ENCODE data around the gene TRAF2. TPM values are rescaled to one million over a fixed set of nuclear protein-coding genes. Genes with fewer than 3 reads are reported as not detected.

The TRAF2 gene
- total and polyA plus RNA-seq, 9 of the 15 experiments (the other 6 are each of a cell fraction or from before 2014, with no cell fraction given): 0.24 to 45.2 (median 18.0) TPM

DNA sequence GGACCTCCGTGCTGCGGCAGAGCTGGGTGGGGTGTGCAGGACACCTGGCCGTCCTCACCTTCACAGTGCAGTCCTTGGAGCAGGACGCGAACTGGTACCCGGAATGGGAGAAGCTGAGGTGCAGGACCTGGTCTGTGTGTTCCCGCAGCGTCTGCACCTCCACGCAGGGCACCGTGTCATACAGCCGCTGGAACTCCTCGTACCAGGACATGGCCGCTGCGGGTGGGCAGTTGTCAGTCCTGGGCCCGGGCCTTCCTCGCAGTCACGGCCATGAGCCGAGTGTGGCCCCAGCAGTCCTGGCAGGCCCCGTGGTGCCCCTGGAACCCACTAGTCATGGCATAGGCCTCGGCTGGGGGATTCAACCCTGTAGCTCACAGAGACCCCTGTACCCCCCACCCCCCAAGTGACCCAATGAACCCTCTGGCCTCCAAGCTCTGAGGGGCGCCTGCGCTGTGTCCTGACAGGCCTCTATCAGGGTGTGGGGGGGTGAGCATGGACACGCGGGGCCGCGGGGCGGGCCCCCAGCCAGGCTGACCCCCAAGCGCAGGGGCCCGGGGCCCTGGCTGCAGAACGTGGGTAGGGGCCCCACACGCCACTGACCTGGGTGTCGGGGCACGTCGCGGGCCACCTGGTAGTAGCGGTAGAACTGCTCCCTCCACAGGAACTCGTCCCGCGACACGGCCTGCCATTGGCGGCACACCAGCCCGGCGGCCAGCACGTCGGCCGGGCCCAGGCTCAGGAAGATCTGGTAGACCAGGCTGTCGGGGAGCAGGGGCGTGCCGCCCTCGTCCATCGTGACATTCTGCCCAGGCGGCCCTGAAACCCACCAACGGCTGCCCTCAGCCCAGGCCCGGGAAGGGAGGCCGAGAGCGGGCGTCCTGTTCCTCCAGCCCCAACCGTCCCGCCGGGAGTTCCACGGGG, 57.2 kb downstream of the TRAF2 start (continued):
- TF ChIP-seq, protein P1, sequence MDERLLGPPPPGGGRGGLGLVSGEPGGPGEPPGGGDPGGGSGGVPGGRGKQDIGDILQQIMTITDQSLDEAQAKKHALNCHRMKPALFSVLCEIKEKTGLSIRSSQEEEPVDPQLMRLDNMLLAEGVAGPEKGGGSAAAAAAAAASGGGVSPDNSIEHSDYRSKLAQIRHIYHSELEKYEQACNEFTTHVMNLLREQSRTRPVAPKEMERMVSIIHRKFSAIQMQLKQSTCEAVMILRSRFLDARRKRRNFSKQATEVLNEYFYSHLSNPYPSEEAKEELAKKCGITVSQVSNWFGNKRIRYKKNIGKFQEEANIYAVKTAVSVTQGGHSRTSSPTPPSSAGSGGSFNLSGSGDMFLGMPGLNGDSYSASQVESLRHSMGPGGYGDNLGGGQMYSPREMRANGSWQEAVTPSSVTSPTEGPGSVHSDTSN (CRISPR knock-in tag; IDR thresholded peaks at IDR 0.05; ENCODE audit: low read depth): no peak
- TF ChIP-seq, protein P1 (tag; conservative IDR thresholded peaks at IDR 0.05; ENCODE audit: low read depth): no peak
- TF ChIP-seq ZSCAN32 (CRISPR knock-in tag; IDR thresholded peaks at IDR 0.05) (no peak), NR4A1 (CRISPR knock-in tag; IDR thresholded peaks at IDR 0.05) (no peak), NR4A1 (tag; IDR thresholded peaks at IDR 0.05) (no peak), ZNF174 (CRISPR knock-in tag; IDR thresholded peaks at IDR 0.05) (no peak), CBFA2T3 (IDR thresholded peaks at IDR 0.05) (no peak), YY1 (IDR thresholded peaks at IDR 0.05; ENCODE audit: borderline replicate concordance in 1 of 3, control insufficient read depth in 1 of 3, extremely low read depth in 1 of 3, insufficient read depth in 3 of 3, insufficient read length in 1 of 3, insufficient replicate concordance in 2 of 3, low read depth in 1 of 3, low read length in 2 of 3) (peak in 1 of 3 experiments; percentile 14), JUNB (CRISPR knock-in tag; conservative IDR thresholded peaks at IDR 0.05) (no peak), BHLHE40 (IDR thresholded peaks at IDR 0.05; ENCODE audit: low read length) (no peak)
- TF ChIP-seq, protein P2, sequence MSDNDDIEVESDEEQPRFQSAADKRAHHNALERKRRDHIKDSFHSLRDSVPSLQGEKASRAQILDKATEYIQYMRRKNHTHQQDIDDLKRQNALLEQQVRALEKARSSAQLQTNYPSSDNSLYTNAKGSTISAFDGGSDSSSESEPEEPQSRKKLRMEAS (CRISPR knock-in tag; IDR thresholded peaks at IDR 0.05): peak; percentile 37
- TF ChIP-seq, protein P3, sequence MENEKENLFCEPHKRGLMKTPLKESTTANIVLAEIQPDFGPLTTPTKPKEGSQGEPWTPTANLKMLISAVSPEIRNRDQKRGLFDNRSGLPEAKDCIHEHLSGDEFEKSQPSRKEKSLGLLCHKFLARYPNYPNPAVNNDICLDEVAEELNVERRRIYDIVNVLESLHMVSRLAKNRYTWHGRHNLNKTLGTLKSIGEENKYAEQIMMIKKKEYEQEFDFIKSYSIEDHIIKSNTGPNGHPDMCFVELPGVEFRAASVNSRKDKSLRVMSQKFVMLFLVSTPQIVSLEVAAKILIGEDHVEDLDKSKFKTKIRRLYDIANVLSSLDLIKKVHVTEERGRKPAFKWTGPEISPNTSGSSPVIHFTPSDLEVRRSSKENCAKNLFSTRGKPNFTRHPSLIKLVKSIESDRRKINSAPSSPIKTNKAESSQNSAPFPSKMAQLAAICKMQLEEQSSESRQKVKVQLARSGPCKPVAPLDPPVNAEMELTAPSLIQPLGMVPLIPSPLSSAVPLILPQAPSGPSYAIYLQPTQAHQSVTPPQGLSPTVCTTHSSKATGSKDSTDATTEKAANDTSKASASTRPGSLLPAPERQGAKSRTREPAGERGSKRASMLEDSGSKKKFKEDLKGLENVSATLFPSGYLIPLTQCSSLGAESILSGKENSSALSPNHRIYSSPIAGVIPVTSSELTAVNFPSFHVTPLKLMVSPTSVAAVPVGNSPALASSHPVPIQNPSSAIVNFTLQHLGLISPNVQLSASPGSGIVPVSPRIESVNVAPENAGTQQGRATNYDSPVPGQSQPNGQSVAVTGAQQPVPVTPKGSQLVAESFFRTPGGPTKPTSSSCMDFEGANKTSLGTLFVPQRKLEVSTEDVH (IDR thresholded peaks at IDR 0.05; ENCODE audit: low read depth, partially characterized antibody): no peak
- TF ChIP-seq, protein P4, sequence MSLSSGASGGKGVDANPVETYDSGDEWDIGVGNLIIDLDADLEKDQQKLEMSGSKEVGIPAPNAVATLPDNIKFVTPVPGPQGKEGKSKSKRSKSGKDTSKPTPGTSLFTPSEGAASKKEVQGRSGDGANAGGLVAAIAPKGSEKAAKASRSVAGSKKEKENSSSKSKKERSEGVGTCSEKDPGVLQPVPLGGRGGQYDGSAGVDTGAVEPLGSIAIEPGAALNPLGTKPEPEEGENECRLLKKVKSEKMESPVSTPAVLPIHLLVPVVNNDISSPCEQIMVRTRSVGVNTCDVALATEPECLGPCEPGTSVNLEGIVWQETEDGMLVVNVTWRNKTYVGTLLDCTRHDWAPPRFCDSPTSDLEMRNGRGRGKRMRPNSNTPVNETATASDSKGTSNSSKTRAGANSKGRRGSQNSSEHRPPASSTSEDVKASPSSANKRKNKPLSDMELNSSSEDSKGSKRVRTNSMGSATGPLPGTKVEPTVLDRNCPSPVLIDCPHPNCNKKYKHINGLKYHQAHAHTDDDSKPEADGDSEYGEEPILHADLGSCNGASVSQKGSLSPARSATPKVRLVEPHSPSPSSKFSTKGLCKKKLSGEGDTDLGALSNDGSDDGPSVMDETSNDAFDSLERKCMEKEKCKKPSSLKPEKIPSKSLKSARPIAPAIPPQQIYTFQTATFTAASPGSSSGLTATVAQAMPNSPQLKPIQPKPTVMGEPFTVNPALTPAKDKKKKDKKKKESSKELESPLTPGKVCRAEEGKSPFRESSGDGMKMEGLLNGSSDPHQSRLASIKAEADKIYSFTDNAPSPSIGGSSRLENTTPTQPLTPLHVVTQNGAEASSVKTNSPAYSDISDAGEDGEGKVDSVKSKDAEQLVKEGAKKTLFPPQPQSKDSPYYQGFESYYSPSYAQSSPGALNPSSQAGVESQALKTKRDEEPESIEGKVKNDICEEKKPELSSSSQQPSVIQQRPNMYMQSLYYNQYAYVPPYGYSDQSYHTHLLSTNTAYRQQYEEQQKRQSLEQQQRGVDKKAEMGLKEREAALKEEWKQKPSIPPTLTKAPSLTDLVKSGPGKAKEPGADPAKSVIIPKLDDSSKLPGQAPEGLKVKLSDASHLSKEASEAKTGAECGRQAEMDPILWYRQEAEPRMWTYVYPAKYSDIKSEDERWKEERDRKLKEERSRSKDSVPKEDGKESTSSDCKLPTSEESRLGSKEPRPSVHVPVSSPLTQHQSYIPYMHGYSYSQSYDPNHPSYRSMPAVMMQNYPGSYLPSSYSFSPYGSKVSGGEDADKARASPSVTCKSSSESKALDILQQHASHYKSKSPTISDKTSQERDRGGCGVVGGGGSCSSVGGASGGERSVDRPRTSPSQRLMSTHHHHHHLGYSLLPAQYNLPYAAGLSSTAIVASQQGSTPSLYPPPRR (CRISPR knock-in tag; IDR thresholded peaks at IDR 0.05; ENCODE audit: borderline replicate concordance): no peak
